Osteocyte (in vitro differentiated cells): ENCODE measurements around the gene PHC2. TPM values are rescaled to one million over a fixed set of nuclear protein-coding genes. Genes with fewer than 3 reads are reported as not detected.

ENCODE experiments used
- DNase-seq: peaks from one replicate; pipeline ENCODE4 v3.0.0; 2021; ENCODE audit warnings: mixed read lengths; ENCODE audit not compliant: unreplicated experiment; ENCODE audit errors: extremely low spot score
- H3K27ac Mint-ChIP-seq: one replicate; pipeline ENCODE4 v1.8.0; 2021; ENCODE audit warnings: mild to moderate bottlenecking, mixed read lengths; ENCODE audit not compliant: unreplicated experiment
- H3K27me3 Mint-ChIP-seq: one replicate; pipeline ENCODE4 v1.8.0; 2021; ENCODE audit warnings: mixed read lengths; ENCODE audit not compliant: unreplicated experiment
- H3K36me3 Mint-ChIP-seq: one replicate; pipeline ENCODE4 v1.8.0; 2021; ENCODE audit warnings: mixed read lengths; ENCODE audit not compliant: unreplicated experiment
- H3K4me1 Mint-ChIP-seq: one replicate; pipeline ENCODE4 v1.8.0; 2021; ENCODE audit warnings: mixed read lengths; ENCODE audit not compliant: unreplicated experiment
- H3K4me3 Mint-ChIP-seq: one replicate; pipeline ENCODE4 v1.8.0; 2021; ENCODE audit warnings: mild to moderate bottlenecking, moderate library complexity, mixed read lengths; ENCODE audit not compliant: unreplicated experiment
- H3K9me3 Mint-ChIP-seq: one replicate; pipeline ENCODE4 v1.8.0; 2021; ENCODE audit warnings: mixed read lengths; ENCODE audit not compliant: unreplicated experiment
- total RNA-seq: library from RNA; stranded (reverse); gene quantifications from 2 replicates; pipeline ENCODE4 v1.2.1, GENCODE V29; 2021
- TF ChIP-seq, protein P1 (sequence below): fragments of 200-600 bp; sonication (generic); IDR thresholded peaks from 2 replicates; pipeline ENCODE4 v1.5.0; 2021; ENCODE audit warnings: antibody characterized with exemption, mild to moderate bottlenecking, moderate library complexity

PHC2 gene
- total RNA-seq, 1 donor from 2014 or later = 160 TPM

DNA sequence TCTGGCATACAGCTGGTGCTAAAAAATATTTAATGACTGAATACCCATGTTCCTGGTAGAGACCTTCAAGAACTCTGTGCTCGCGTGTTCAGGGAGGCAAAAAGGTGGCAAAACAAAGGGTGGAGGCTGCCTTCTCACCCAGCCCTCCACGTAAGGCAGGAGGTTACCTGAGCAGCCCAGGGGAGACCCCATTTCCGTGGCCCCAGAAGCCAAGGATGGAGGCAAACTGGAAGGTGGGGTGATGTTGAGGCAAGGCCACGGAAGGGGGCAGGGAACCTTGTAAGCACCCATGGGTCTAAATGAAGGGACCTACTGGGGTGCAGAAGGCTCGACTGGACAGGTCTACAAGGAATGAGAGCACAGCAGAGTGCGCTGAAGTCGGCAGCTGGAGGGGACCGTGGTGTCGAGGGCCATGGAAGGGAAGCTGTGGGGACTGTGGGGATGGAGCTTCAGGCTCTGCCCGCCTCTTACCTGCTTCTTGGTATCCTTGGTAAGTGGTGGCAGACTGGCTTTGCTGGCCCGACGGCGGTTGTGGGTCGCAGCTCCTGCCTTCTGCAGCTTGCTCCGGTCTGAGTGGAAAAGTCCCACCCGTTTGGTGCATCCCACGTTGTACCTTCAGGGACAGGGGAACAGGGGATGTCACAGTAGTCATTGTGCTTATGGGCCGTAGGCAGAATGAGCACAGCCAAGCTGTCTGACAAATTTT, 101.1 kb downstream of the PHC2 start:
- H3K4me1 Mint-ChIP-seq = peaks cover 37% of the 10 kb centered on the region
- no peak overlapping the region for H3K27ac Mint-ChIP-seq
- peaks cover 65% of the 10 kb centered on the region for H3K36me3 Mint-ChIP-seq

DNA sequence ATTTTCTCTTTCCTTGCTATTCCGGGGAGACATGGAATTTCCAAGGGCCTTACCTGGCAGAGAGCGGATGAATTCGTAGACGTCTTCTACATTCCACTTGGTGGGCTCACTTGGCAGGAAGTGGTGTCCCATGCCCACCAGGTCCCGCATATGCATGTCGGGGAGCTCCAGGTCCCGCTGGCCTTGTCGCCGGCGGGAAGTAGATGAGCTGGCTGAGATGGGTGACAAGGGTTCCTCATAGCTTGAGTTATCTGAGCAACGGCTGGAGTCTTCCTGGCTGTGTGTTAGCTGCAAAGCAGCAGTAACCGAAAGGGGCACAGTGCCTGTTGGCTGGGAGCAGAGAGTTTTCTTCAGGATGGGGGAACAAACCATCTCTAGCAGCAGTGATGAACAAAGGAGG, 102.1 kb downstream of the PHC2 start:
- DNase-seq = no peak
- no peaks in the 10 kb centered on the region for H3K27me3 Mint-ChIP-seq
- H3K27ac Mint-ChIP-seq = no peak overlapping the region
- no peaks in the 10 kb centered on the region for H3K9me3 Mint-ChIP-seq
- H3K36me3 Mint-ChIP-seq = peaks cover 66% of the 10 kb centered on the region
- H3K4me3 Mint-ChIP-seq = no peak overlapping the region
- H3K4me1 Mint-ChIP-seq = peaks cover 30% of the 10 kb centered on the region
- TF ChIP-seq, protein P1, sequence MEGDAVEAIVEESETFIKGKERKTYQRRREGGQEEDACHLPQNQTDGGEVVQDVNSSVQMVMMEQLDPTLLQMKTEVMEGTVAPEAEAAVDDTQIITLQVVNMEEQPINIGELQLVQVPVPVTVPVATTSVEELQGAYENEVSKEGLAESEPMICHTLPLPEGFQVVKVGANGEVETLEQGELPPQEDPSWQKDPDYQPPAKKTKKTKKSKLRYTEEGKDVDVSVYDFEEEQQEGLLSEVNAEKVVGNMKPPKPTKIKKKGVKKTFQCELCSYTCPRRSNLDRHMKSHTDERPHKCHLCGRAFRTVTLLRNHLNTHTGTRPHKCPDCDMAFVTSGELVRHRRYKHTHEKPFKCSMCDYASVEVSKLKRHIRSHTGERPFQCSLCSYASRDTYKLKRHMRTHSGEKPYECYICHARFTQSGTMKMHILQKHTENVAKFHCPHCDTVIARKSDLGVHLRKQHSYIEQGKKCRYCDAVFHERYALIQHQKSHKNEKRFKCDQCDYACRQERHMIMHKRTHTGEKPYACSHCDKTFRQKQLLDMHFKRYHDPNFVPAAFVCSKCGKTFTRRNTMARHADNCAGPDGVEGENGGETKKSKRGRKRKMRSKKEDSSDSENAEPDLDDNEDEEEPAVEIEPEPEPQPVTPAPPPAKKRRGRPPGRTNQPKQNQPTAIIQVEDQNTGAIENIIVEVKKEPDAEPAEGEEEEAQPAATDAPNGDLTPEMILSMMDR = no peak

More for the DNA sequence above, 101.1 kb downstream of the PHC2 start:
- TF ChIP-seq, protein P1 = no peak
- Mint-ChIP-seq H3K27me3 (no peaks in the 10 kb centered on the region), H3K4me3 (no peak overlapping the region), H3K9me3 (no peaks in the 10 kb centered on the region)
- no peak for DNase-seq

DNA sequence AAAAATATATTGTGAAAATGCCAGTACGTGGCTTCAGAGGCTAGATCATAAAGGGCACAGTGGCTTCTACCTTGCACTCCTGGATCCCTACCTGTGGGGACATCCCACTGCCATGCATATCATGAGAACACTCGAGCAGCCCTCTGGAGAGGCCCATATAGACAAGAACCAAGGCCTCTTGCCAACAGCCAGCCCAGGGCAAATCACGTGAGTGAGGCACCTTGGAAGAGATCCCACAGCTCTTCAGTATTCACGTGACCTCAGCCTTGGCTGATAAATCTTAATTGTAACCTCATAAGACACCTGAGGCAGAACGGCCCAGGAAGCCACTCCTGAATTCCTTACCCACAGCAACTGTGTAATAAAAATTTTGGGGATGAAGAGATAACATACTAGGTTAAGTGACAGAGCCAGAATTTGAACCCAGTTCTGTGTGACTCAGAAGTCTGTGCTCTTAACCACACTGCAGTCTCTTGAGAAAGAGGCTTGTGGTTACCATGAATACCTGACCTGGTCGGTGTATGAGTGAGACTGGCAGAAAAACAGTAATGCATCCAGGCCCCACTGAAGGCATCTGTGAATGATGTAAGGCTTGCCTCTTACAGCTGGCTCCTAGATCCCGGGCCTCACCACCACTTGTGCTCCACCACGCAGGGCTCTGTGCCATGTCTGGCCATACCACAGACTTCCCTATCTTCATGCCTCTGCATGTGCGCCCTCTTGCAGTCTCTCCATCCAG, 103.1 kb downstream of the PHC2 start:
- TF ChIP-seq, protein P1 = no peak
- H3K27me3 Mint-ChIP-seq = no peaks in the 10 kb centered on the region
- no peak for DNase-seq
- H3K4me3 Mint-ChIP-seq = no peak overlapping the region
- H3K4me1 Mint-ChIP-seq = peaks cover 19% of the 10 kb centered on the region
- no peak overlapping the region for H3K27ac Mint-ChIP-seq
- peaks cover 69% of the 10 kb centered on the region for H3K36me3 Mint-ChIP-seq
- no peaks in the 10 kb centered on the region for H3K9me3 Mint-ChIP-seq

DNA sequence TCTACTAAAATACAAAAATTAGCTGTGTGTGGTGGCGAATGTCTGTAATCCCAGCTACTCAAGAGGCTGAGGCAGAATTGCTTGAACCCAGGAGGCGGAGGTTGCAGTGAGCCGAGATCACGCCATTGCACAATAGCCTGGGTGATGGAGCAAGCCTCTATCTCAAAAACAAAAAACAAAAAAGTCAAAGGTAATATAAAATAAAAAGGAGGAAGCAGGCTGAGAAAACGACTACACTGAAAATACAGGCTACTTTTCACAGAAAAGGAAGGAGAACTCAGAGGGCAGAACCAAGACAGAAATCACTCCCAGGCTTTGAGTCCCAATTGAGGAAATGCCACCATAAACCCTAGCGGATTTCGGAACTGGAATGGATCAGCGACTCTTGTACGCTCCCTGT, 104.1 kb downstream of the PHC2 start:
- H3K4me3 Mint-ChIP-seq = peak overlapping the region; percentile 22
- TF ChIP-seq, protein P1 = no peak
- no peak for DNase-seq
- no peaks in the 10 kb centered on the region for H3K27me3 Mint-ChIP-seq
- H3K36me3 Mint-ChIP-seq = peaks cover 62% of the 10 kb centered on the region
- no peaks in the 10 kb centered on the region for H3K9me3 Mint-ChIP-seq
- H3K4me1 Mint-ChIP-seq = peaks cover 9% of the 10 kb centered on the region
- peak overlapping the region; percentile 40 for H3K27ac Mint-ChIP-seq
